Ectodermal cell (in vitro differentiated cells): ENCODE measurements around the gene KIF6.

Source experiments
- H3K27ac ChIP-seq: 2 replicates; pipeline ENCODE4 v1.7.0; 2013; ENCODE audit warnings: mild to moderate bottlenecking, low read depth, low read length; ENCODE audit not compliant: insufficient read depth, poor library complexity, severe bottlenecking
- H3K27me3 ChIP-seq: 2 replicates; pipeline ENCODE4 v1.7.0; 2013; ENCODE audit warnings: mild to moderate bottlenecking, low read length; ENCODE audit not compliant: insufficient read depth, control insufficient read depth, poor library complexity, severe bottlenecking
- H3K36me3 ChIP-seq: one replicate; pipeline ENCODE4 v1.7.0; 2013; ENCODE audit warnings: low read length; ENCODE audit not compliant: control insufficient read depth, insufficient read depth
- H3K4me1 ChIP-seq: one replicate; pipeline ENCODE4 v1.7.0; 2013; ENCODE audit warnings: low read length; ENCODE audit not compliant: control insufficient read depth, insufficient read depth
- H3K4me3 ChIP-seq: 2 replicates; pipeline ENCODE4 v1.7.0; 2013; ENCODE audit warnings: low read depth, low read length, control low read depth; ENCODE audit not compliant: insufficient read depth
- H3K9me3 ChIP-seq: 2 replicates; pipeline ENCODE4 v1.7.0; 2013; ENCODE audit warnings: mild to moderate bottlenecking, low read length, moderate library complexity; ENCODE audit not compliant: control insufficient read depth
- whole genome bisulfite sequencing, 2 experiments: methylation state at CpG; one replicate each; pipeline ENCODE4 v1.1.7; 2013; ENCODE audit warnings: missing lambda C conversion rate in 2 of 2; 5-methylcytosine and 5-hydroxymethylcytosine counted together

KIF6 gene

DNA sequence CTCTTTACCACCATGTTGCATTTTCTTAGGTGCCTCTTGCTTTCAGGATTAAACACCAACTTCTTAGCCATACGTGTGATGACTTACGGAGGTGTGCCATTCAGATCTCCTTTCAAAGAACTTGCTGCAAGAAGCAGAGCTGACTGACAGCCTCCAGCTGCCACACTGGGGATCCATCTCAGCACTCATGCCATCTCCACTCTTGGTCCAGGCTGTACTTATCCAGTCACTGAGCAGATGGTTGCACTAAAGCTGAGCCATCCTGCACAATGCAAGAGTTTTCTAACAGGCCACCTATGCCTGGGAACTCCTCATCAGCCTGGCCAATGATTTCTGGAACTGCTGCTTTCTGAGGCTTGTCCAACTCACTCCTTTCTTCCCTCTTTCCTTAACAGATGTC, 31.4 kb upstream of the KIF6 start:
- no peak overlapping the region for H3K4me3 ChIP-seq
- no peaks in the 10 kb centered on the region for H3K27me3 ChIP-seq
- no peak overlapping the region for H3K27ac ChIP-seq
- H3K4me1 ChIP-seq: no peaks in the 10 kb centered on the region
- no peaks in the 10 kb centered on the region for H3K9me3 ChIP-seq
- no peaks in the 10 kb centered on the region for H3K36me3 ChIP-seq
- 90 to 96% methylated on average over 2 of the region's 2 CpGs for WGBS, 2 experiments

DNA sequence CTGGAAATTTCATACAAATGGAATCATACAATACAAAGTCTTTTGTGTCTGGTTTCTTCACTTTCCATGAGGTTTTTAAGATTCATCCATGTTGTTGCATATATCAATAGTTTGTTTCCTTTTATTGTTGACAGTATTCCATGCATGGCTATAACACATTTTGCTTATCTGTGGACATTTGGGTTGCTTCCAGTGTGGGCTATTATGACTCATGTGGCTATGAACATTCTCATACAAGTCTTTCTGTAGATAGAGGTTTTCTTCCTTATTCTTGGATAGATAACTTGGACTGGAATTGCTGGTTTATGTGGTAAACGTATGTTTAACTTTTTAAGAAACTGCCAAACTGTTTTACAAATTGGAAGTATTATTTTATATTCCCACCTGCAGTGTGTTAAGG, 30.0 kb upstream of the KIF6 start:
- WGBS, 2 experiments: 91% methylated on average over 1 of the region's 1 CpG; no CpG with 5 or more reads in 1 of the 2 experiments
- H3K9me3 ChIP-seq: no peaks in the 10 kb centered on the region

DNA sequence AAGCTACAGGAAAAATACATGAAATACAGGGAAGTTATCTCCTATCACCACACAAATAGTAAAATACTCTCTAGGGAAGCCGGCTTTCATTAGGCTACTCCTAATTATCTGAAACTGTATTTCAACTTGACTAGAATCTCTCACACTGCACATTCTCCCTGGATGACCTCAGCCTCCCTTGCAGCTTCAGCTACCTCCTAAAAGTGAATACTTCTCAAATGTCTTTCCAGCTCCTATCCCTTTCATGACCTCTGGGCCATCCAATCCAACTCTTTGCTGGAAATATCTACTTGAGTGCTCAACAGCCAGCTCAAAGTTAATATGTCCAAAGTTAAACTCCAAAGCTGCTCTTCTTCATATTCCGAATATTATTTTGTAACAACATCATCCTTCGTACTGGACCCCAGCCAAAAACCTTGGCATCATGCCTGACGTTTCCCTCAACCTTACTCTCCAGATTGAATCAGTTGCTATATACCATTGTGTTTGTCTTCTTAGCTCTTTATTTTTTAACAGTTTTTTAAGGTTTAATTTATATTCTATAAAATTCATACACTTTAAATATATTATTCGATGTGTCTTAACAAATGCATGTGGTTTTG, 29.4 kb upstream of the KIF6 start:
- no peak overlapping the region for H3K4me3 ChIP-seq
- 94 to 96% methylated on average over 5 of the region's 5 CpGs for WGBS, 2 experiments
- H3K36me3 ChIP-seq: no peaks in the 10 kb centered on the region
- no peaks in the 10 kb centered on the region for H3K9me3 ChIP-seq
- H3K27ac ChIP-seq: no peak overlapping the region
- no peaks in the 10 kb centered on the region for H3K4me1 ChIP-seq
- no peaks in the 10 kb centered on the region for H3K27me3 ChIP-seq

More for the DNA sequence above, 30.0 kb upstream of the KIF6 start:
- H3K4me3 ChIP-seq: no peak overlapping the region
- no peaks in the 10 kb centered on the region for H3K27me3 ChIP-seq
- no peak overlapping the region for H3K27ac ChIP-seq
- H3K36me3 ChIP-seq: no peaks in the 10 kb centered on the region
- H3K4me1 ChIP-seq: no peaks in the 10 kb centered on the region

DNA sequence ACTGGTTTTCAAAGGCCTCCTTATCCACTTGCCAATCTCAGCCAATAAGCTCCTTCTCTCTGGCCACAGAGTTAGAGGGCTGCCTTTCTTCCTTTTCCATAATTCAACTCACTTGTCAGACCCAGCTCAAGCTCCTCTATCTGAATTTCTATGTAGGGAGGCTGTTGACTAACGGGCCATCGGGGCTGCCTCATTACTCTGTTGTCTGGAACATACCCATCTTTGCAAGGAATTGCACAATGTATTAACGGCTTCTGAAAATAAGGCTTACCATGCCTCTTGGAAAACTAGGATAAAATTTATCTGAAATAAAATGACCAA, 28.5 kb upstream of the KIF6 start:
- Histone ChIP-seq H3K36me3 (no peaks in the 10 kb centered on the region), H3K9me3 (no peaks in the 10 kb centered on the region), H3K27ac (no peak overlapping the region), H3K27me3 (no peaks in the 10 kb centered on the region), H3K4me3 (no peak overlapping the region), H3K4me1 (no peaks in the 10 kb centered on the region)
- 88 to 92% methylated on average over 2 to 3 of the region's 3 CpGs for WGBS, 2 experiments

DNA sequence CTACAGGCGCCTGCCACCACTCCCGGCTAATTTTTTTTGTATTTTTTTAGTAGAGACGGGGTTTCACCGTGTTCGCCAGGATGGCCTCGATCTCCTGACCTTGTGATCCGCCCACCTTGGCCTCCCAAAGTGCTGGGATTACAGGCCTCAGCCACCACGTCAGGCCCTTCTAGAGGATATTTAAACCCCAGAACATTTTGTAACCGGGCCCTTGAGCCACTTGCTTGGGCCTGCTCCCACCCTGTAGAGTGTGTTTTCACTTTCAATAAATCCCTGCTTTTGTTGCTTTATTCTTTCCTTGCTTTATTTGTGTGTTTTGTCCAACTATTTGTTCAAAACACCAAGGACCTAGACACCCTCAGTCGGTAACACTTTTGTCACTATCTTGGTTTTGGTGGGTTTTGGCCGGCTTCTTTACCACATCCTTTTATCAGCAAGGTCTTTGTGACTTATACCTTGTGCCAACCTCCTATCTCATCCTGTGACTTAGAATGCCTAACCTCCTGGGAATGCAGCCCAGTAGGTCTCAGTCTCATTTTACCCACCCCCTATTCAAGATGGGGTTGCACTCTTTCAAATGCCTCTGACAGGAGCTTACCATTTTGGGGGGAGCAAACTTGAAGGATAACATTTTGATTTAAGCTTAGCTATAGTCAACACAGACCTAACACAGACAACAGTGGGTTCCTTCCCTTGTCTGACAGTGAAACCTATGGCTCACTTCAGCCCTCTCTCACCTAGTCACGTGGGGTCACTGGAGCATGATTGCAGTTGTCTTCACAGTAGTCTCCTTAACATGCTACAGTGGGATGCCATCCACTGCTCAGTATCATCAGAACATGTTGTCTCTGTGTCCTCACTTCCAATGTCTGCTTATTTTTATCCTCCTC, 27.9 kb upstream of the KIF6 start:
- Histone ChIP-seq H3K9me3 (no peaks in the 10 kb centered on the region), H3K4me3 (no peak overlapping the region), H3K4me1 (no peaks in the 10 kb centered on the region), H3K27ac (no peak overlapping the region), H3K27me3 (no peaks in the 10 kb centered on the region), H3K36me3 (no peaks in the 10 kb centered on the region)
- WGBS, 2 experiments: 90 to 93% methylated on average over 12 of the region's 12 CpGs

DNA sequence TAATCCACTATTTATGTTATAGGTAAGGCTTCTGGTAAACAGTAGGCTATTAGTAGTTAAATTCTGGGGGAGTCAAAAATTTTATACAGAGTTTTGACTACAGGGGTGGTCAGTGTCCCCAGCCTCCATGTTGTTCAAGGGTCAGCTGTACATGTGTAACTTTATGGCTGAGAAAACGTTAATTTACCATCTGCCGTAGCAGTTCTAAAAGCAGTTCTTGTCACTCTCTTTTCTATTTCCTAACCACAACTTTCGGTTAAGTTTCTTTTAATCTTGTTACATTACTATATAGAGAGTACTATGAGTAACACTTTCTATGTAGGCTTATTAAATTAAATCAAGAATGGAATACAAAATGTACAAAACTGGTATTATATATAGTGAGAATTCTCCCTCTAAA, 21.6 kb upstream of the KIF6 start:
- Histone ChIP-seq H3K4me1 (no peaks in the 10 kb centered on the region), H3K27me3 (no peaks in the 10 kb centered on the region), H3K9me3 (no peaks in the 10 kb centered on the region), H3K27ac (no peak overlapping the region), H3K4me3 (no peak overlapping the region), H3K36me3 (no peaks in the 10 kb centered on the region)
- 95 to 97% methylated on average over 2 of the region's 3 CpGs for WGBS, 2 experiments

DNA sequence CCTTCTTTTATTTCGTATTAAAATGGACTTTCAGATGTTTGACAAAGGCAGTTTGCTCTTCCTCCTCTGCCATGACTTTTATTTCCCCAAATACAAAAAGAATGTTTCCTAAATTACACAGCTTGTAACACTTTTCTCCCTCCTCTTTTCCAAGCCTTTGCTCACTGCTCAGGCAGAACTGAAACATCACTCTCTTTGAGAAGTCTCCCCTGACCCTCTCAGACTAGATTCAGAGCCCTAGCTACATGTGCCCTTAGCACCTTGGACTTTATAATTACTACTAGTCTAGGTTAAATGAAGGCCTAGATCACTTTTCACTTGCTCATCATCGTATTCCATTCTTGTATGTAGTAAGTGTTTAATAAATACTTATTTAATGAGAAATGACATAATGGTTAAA, 8.5 kb upstream of the KIF6 start:
- Histone ChIP-seq H3K36me3 (no peaks in the 10 kb centered on the region), H3K27ac (no peak overlapping the region), H3K27me3 (no peaks in the 10 kb centered on the region), H3K4me3 (no peak overlapping the region), H3K4me1 (peaks cover 9% of the 10 kb centered on the region), H3K9me3 (no peaks in the 10 kb centered on the region)
- 43 to 58% methylated on average over 1 of the region's 2 CpGs for WGBS, 2 experiments

DNA sequence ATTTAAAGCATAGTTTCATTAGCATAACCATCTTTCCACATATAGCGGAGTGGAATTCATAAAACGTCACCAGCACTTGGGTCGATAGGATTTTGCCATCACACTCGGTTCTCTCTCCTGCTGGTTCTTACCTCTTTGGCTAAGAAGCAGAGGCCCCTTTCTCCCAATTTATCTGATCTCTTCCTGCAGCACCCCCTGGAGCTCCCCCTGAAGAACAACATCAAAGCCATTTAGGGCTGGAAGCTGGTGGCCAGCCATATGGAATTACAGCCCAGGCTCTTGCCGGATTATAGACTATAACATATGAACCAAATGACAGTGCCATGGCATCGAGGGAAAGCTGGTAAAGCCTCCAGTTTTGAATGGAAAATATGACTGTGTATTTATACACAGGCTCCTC, 6.4 kb upstream of the KIF6 start:
- H3K27me3 ChIP-seq: no peaks in the 10 kb centered on the region
- H3K9me3 ChIP-seq: no peaks in the 10 kb centered on the region
- peaks cover 9% of the 10 kb centered on the region for H3K4me1 ChIP-seq
- no peaks in the 10 kb centered on the region for H3K36me3 ChIP-seq
- 84 to 87% methylated on average over 5 to 6 of the region's 6 CpGs for WGBS, 2 experiments
- H3K4me3 ChIP-seq: no peak overlapping the region
- H3K27ac ChIP-seq: no peak overlapping the region

DNA sequence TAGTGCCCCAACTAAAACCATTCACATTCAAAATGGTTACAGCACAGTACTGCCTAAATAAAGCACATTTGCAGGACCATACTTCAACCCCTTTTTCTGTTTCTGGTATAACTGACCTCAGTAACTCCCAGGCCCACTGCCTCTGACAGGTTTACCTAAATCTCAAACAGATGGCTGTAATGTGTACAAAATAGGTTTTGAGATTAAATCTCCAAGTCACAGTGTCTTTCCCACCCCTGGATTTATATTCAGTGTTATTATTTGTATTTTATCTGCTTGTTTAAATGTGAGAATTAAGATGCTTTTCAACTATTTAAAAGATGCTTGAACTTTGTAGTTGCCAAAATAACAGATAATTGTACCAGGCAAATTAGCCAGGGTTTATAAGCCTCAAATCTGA, 4.7 kb upstream of the KIF6 start:
- Histone ChIP-seq H3K4me1 (peaks cover 9% of the 10 kb centered on the region), H3K4me3 (no peak overlapping the region), H3K36me3 (no peaks in the 10 kb centered on the region), H3K27me3 (no peaks in the 10 kb centered on the region), H3K27ac (no peak overlapping the region), H3K9me3 (no peaks in the 10 kb centered on the region)

DNA sequence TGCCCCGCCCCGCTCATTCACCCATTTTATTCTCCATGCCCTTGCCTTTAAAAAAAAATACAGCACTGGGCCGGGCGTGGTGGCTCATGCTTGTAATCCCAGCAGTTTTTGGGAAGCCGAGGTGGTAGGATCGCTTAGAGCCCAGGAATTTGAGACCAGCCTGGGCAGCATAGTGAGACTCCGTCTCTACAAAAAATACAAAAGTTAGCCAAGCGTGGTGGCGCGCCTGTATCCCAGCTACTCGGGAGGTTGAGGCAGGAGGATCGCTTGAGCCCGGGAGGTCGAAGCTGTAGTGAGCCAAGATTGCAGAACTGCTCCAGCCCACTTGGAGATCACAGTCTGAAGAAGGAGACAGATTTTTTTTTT, 407 bp upstream of the KIF6 start:
- Histone ChIP-seq H3K27me3 (no peaks in the 10 kb centered on the region), H3K36me3 (no peaks in the 10 kb centered on the region), H3K9me3 (no peaks in the 10 kb centered on the region), H3K4me1 (no peaks in the 10 kb centered on the region), H3K4me3 (peak overlapping the region; percentile 68), H3K27ac (no peak overlapping the region)
- 74% methylated on average over 14 of the region's 14 CpGs for WGBS, 2 experiments
